Skeletal muscle satellite cell (primary cell): ENCODE data around the gene KRT9.
"Not testable (repeated sequence)": the region's sequence is repeated elsewhere in the genome, so short reads cannot be mapped to it uniquely, and the experiment has no call there.

Experiments
- H3K27me3 ChIP-seq: 2 replicates; pipeline ENCODE4 v1.7.0; 2013; ENCODE audit warnings: low read length; ENCODE audit not compliant: control insufficient read depth, insufficient read depth
- H3K36me3 ChIP-seq: 2 replicates; pipeline ENCODE4 v1.7.0; 2013; ENCODE audit warnings: mild to moderate bottlenecking, control low read depth, low read length; ENCODE audit not compliant: insufficient read depth
- H3K4me1 ChIP-seq: 2 replicates; pipeline ENCODE4 v1.7.0; 2013; ENCODE audit warnings: low read length; ENCODE audit not compliant: control insufficient read depth, insufficient read depth
- H3K4me2 ChIP-seq: 2 replicates; pipeline ENCODE4 v1.7.0; 2013; ENCODE audit warnings: mild to moderate bottlenecking, low read length
- H3K4me3 ChIP-seq: 2 replicates; pipeline ENCODE4 v1.7.0; 2013; ENCODE audit warnings: low read length
- H3K9ac ChIP-seq: 2 replicates; pipeline ENCODE4 v1.7.0; 2013; ENCODE audit warnings: mild to moderate bottlenecking, low read depth, low read length, moderate library complexity
- H3K9me3 ChIP-seq: replicated peaks from 2 replicates; pipeline ENCODE4 v1.7.0; 2013; ENCODE audit warnings: mild to moderate bottlenecking, control low read depth, low read length

Gene KRT9

DNA sequence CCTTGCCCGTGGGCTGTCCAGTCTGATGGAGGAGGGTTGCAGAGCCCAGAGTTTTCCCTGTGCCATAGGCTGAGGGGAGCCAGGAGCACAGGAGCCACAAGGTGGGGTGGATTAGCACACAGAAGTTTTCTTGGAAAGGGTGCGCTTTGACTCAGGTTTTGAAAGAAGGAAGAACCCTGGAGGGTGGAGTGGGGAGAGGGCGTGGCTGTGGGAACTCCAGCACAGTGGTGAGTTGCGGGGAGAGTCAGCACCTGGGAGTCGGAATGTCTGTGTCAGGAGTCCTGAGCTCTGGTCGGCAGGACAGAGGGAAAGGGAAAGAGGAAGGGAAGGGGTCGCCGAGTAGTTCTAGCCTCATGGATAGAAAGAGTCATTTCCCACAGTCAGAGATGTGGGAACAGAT is 23.7 kb upstream of the KRT9 start:
- Histone ChIP-seq H3K4me3 (no peak overlapping the region), H3K36me3 (no peaks in the 10 kb centered on the region), H3K4me2 (no peak overlapping the region), H3K4me1 (no peaks in the 10 kb centered on the region), H3K9me3 (no peaks in the 10 kb centered on the region), H3K9ac (no peak overlapping the region), H3K27me3 (peaks cover 59% of the 10 kb centered on the region)

- Histone ChIP-seq H3K36me3 (no peaks in the 10 kb centered on the region), H3K27me3 (peaks cover 59% of the 10 kb centered on the region), H3K4me2 (no peak overlapping the region), H3K4me3 (no peak overlapping the region), H3K9ac (no peak overlapping the region), H3K4me1 (no peaks in the 10 kb centered on the region), H3K9me3 (no peaks in the 10 kb centered on the region)
Observed at GRCh38 chr17:41594363-41594915, 22.6 kb upstream of the KRT9 start.

DNA sequence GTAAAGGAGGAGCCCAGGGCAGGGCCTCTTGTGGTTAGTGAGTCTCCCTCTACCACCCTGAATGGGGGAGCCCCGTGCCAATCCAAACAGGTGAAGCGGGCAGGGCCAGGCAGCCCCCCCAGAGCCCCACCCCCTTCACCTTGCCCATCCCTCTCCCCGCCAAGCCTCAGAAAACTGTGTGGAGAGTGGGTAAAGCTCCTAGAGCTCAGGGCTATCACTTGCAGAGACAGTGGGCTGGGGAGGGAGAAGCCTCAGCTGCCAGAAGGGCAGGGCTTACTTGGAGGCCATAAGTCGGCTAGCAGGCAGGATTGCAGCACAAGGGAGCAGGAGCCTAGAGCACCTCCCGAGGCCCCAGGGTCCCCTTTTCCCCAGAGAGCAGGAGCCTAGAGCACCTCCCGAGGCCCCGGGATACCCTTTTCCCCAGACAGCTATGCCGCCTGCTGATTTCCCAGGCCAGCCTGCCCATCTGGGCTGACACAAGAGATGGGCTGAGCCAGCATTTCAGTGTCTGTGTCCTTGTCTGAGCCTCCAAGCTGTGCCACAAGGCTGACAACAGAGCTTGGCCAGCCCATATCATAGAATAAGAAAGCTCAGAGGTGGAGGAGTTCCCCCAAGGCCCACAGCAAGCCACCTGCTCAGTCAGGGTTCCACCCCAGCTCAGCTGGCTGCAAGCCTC is 21.6 kb upstream of the KRT9 start:
- H3K27me3 ChIP-seq = peaks cover 62% of the 10 kb centered on the region
- no peaks in the 10 kb centered on the region for H3K36me3 ChIP-seq
- H3K9me3 ChIP-seq = no peaks in the 10 kb centered on the region
- no peak overlapping the region for H3K4me2 ChIP-seq
- no peak overlapping the region for H3K4me3 ChIP-seq
- no peak overlapping the region for H3K9ac ChIP-seq
- no peaks in the 10 kb centered on the region for H3K4me1 ChIP-seq

DNA sequence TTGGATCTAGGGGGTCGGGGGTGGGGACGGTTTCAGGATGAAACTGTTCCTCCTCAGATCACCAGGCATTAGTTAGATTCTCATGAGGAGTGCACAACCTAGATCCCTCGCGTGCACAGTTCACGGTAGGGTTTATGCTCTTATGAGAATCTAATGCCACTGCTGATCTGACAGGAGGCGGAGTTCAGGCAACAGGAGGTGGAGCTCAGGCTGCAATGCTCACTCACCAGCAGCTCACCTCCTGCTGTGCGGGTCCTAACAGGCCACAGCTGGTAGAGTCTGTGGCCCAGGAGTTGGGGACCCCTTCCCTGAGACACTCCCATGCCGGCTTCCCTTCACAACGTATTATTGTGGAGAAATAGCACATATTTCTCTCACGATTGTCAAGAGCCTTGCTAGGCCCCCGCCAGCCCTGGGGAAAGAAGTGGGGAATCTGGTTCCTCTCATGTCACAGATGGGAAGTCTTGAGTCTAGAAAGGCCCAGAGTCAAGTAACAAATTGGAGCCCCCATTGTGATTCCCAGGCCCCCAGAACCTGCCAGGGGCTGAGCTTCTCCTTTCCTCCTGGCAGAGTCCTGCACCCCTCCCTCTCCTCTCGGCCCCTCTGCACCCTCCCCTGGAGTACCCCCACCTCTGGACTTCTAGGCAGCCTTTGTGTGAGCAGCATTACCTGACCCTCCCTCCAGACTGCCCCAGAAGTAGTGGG is 20.9 kb upstream of the KRT9 start:
- Histone ChIP-seq H3K4me2 (no peak overlapping the region), H3K4me3 (no peak overlapping the region), H3K9me3 (no peaks in the 10 kb centered on the region), H3K36me3 (no peaks in the 10 kb centered on the region), H3K9ac (no peak overlapping the region), H3K4me1 (no peaks in the 10 kb centered on the region), H3K27me3 (peaks cover 62% of the 10 kb centered on the region)

DNA sequence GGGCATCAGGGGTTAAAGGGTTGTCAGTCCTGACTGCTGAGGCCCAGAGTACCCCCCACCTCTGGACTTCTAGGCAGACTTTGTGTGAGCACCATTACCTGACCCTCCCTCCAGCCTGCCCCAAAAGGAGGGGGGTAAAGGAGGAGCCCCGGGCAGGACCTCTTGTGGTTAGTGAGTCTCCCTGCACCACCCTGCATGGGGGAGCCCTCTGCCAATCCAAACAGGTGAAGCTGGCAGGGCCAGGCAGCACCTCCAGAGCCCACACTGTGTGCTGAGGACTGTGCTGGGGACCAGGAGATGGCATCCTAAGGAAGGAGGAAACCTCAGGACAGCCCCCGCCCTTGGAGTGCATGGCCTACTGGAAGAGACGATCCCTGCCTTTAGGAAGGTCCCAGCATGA is 17.4 kb upstream of the KRT9 start:
- no peaks in the 10 kb centered on the region for H3K4me1 ChIP-seq
- H3K9me3 ChIP-seq = no peaks in the 10 kb centered on the region
- no peak overlapping the region for H3K4me2 ChIP-seq
- H3K4me3 ChIP-seq = no peak overlapping the region
- H3K9ac ChIP-seq = no peak overlapping the region
- H3K27me3 ChIP-seq = peaks cover 56% of the 10 kb centered on the region
- no peaks in the 10 kb centered on the region for H3K36me3 ChIP-seq

- Histone ChIP-seq H3K4me2 (no peak overlapping the region), H3K9me3 (no peaks in the 10 kb centered on the region), H3K36me3 (no peaks in the 10 kb centered on the region), H3K9ac (no peak overlapping the region), H3K4me3 (no peak overlapping the region), H3K27me3 (peaks cover 54% of the 10 kb centered on the region), H3K4me1 (no peaks in the 10 kb centered on the region)
Observed at GRCh38 chr17:41588126-41588810, 16.4 kb upstream of the KRT9 start.

GRCh38 chr17:41586863-41587495 is 15.1 kb upstream of the KRT9 start, which contains the start of gene KRT14:
Gene KRT14 (minus strand): TSS chr17:41586895. CDS start chr17:41586834, 61 bp downstream.
- Histone ChIP-seq H3K9me3 (no peaks in the 10 kb centered on the region), H3K4me1 (no peaks in the 10 kb centered on the region), H3K4me3 (no peak within 1 kb of the TSS), H3K27me3 (peaks cover 49% of the 10 kb centered on the region), H3K9ac (no peak within 1 kb of the TSS), H3K36me3 (no peaks in the 10 kb centered on the region), H3K4me2 (no peak within 1 kb of the TSS)

DNA sequence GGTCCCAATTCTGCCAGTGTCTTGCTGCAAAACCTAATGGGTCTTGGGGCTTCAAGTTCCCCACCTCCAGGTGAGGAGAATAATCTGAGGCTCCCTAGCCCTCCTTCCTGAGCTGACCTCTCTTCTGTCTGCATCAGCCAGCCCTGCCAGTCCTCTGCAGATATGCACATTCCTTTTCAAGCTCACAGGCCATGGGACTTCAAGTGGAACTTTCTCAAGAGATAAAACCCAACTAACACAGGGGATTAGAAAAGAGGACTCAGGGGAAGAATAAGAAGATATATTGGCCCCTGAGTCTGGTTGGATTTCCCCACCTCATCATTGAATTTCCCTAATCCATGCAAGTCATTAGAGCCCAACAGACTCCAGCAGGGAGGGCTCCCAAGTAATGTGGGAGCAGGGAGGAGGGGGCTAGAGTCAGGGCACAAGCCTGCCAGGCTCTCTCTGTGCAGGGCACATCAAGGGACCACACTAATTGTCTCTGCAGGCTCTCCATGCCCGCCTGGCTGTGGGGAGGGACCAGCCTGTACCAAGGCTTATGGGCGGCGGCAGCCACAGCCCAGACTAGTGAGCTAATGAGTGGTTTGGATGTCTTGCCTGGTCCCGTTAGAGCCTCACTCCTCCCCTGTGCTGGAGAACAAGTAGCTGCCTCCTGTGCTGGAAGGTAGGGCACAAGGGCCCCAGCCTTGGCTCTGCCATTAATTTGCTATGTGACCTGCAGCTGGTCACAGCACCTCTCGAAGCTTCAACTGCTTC is 13.6 kb upstream of the KRT9 start:
- no peak overlapping the region for H3K4me3 ChIP-seq
- H3K9ac ChIP-seq = no peak overlapping the region
- no peaks in the 10 kb centered on the region for H3K9me3 ChIP-seq
- no peak overlapping the region for H3K4me2 ChIP-seq
- H3K36me3 ChIP-seq = no peaks in the 10 kb centered on the region
- no peaks in the 10 kb centered on the region for H3K4me1 ChIP-seq
- H3K27me3 ChIP-seq = peaks cover 56% of the 10 kb centered on the region

GRCh38 chr17:41584331-41584927 is 12.6 kb upstream of the KRT9 start:
- not testable (repeated sequence) for H3K4me2 ChIP-seq, H3K9ac ChIP-seq, H3K36me3 ChIP-seq, H3K4me3 ChIP-seq, H3K4me1 ChIP-seq, H3K9me3 ChIP-seq
- H3K27me3 ChIP-seq = peaks cover 51% of the 10 kb centered on the region

DNA sequence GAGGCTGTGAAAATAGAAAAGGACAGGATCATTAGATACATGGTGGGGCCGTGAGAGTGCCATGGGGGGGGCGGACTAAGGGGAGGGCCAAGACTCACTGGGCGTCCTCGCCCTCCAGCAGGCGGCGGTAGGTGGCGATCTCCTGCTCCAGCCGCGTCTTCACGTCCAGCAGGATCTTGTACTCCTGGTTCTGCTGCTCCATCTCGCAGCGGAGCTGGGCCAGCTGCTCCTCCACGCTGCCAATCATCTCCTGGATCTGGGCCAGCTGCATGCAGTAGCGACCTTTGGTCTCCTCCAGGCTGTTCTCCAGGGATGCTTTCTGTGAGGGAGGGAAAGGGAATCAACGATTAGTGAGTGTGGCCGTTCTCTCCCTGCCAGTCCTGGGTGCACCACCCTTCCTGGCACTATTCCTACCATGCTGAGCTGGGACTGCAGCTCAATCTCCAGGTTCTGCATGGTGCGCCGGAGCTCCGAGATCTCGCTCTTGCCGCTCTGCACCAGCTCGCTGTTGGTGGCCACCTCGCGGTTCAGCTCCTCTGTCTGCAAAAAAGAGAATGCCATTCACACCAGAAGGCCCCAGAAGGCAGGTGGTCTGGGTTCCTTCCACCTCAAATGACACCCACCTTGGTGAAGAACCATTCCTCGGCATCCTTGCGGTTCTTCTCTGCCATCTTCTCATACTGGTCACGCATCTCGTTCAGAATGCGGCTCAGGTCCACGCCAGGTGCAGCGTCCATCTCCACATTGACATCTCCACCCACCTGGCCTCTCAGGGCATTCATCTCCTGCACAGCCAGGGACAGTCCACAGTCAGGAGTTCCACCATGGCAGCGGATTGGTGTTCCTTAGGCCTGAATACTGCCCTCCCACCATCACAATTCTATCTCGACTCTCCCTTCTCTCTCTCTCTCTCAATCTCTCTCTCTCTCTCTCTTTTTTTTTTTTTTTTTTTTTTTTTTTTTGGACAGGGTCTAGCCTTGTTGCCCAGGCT is 11.6 kb upstream of the KRT9 start:
- H3K4me3 ChIP-seq = no peak overlapping the region
- no peak overlapping the region for H3K9ac ChIP-seq
- H3K4me2 ChIP-seq = no peak overlapping the region
- H3K4me1 ChIP-seq = peaks cover 3% of the 10 kb centered on the region
- no peaks in the 10 kb centered on the region for H3K36me3 ChIP-seq
- peaks cover 55% of the 10 kb centered on the region for H3K27me3 ChIP-seq
- H3K9me3 ChIP-seq = no peaks in the 10 kb centered on the region
